Measurements from ENCODE around the gene ARMC10.

ARMC10 gene

GRCh38 chr7:103148131-103148993 is 73.4 kb downstream of the ARMC10 start:
- in situ Hi-C loops (cut with MboI; ENCODE audit: low pct_unique_long_range_greater_than_20kb, low sequenced_read_pairs): no loop called here

More at GRCh38 chr7:103148131-103148993, 73.4 kb downstream of the ARMC10 start:
- DNase-seq: peak; percentile 7
